ENCODE results near the gene SPAG9.

SPAG9 gene

GRCh38 chr17:51036084-51036483 is 84.6 kb downstream of the SPAG9 start:
- no peak for DNase-seq

GRCh38 chr17:51035431-51035830 is 85.2 kb downstream of the SPAG9 start:
- DNase-seq: no peak

GRCh38 chr17:51034800-51035199 is 85.9 kb downstream of the SPAG9 start:
- DNase-seq: no peak

- no peak for DNase-seq
Measured at GRCh38 chr17:51032850-51033249, 87.8 kb downstream of the SPAG9 start.

GRCh38 chr17:51029568-51030463 is 90.9 kb downstream of the SPAG9 start:
- no peak for DNase-seq

- DNase-seq: no peak
Measured at GRCh38 chr17:51029142-51029541, 91.5 kb downstream of the SPAG9 start.

- DNase-seq: no peak
Measured at GRCh38 chr17:51028176-51028863, 92.3 kb downstream of the SPAG9 start.

GRCh38 chr17:51018541-51018940 is 102.1 kb downstream of the SPAG9 start:
- no peak for DNase-seq

- DNase-seq: no peak
Measured at GRCh38 chr17:51017270-51017669, 103.4 kb downstream of the SPAG9 start.

GRCh38 chr17:51016099-51016498 is 104.6 kb downstream of the SPAG9 start:
- no peak for DNase-seq

GRCh38 chr17:51015145-51015558 is 105.5 kb downstream of the SPAG9 start:
- DNase-seq: no peak

GRCh38 chr17:51014129-51014528 is 106.5 kb downstream of the SPAG9 start:
- no peak for DNase-seq

GRCh38 chr17:51013322-51013721 is 107.3 kb downstream of the SPAG9 start:
- DNase-seq: no peak

GRCh38 chr17:51012538-51012937 is 108.1 kb downstream of the SPAG9 start:
- no peak for DNase-seq

GRCh38 chr17:51010173-51010675 is 110.4 kb downstream of the SPAG9 start:
- DNase-seq: no peak

- DNase-seq: no peak
Measured at GRCh38 chr17:51006601-51007000, 114.1 kb downstream of the SPAG9 start.

- no peak for DNase-seq
Measured at GRCh38 chr17:51005768-51006167, 114.9 kb downstream of the SPAG9 start.

GRCh38 chr17:51004249-51004648 is 116.4 kb downstream of the SPAG9 start:
- DNase-seq: no peak

- DNase-seq: no peak
Measured at GRCh38 chr17:51000835-51001638, 119.6 kb downstream of the SPAG9 start.

GRCh38 chr17:50995668-50996067 is 125.0 kb downstream of the SPAG9 start:
- no peak for DNase-seq

- no peak for DNase-seq
Measured at GRCh38 chr17:50993544-50993943, 127.1 kb downstream of the SPAG9 start.

- DNase-seq: no peak
Measured at GRCh38 chr17:50989149-50989548, 131.5 kb downstream of the SPAG9 start.

GRCh38 chr17:50988427-50988826 is 132.2 kb downstream of the SPAG9 start:
- no peak for DNase-seq
